H9 (cell line): Measurements from ENCODE around the gene CXCL10. TPM values are rescaled to one million over a fixed set of nuclear protein-coding genes. Genes with fewer than 3 reads are reported as not detected.
A peak's percentile ranks its signal among the peaks of the same experiment; 100 is the strongest.

Experiments used
- DNase-seq: peaks from one replicate; pipeline ENCODE4 v3.0.0-alpha.2; 2017
- H2AFZ ChIP-seq: one replicate; pipeline ENCODE4 v1.6.1; 2013; ENCODE audit warnings: mild to moderate bottlenecking, low read length, control low read depth, moderate library complexity
- H2AK5ac ChIP-seq: 2 replicates; pipeline ENCODE4 v1.6.1; 2013; ENCODE audit warnings: low read length, control low read depth, mixed read lengths; ENCODE audit not compliant: insufficient read length
- H2BK120ac ChIP-seq: one replicate; pipeline ENCODE4 v1.6.1; 2013; ENCODE audit warnings: low read depth, mild to moderate bottlenecking, low read length, control low read depth, inconsistent platforms; ENCODE audit not compliant: poor library complexity, severe bottlenecking
- H2BK12ac ChIP-seq: 2 replicates; pipeline ENCODE4 v1.6.1; 2013; ENCODE audit warnings: low read length, control low read depth, mixed read lengths, low read depth; ENCODE audit not compliant: insufficient read length
- H2BK15ac ChIP-seq: 2 replicates; pipeline ENCODE4 v1.6.1; 2013; ENCODE audit warnings: low read depth, low read length, control low read depth
- H2BK20ac ChIP-seq: one replicate; pipeline ENCODE4 v1.6.1; 2013; ENCODE audit warnings: low read depth, mild to moderate bottlenecking, low read length, control low read depth, inconsistent platforms; ENCODE audit not compliant: poor library complexity, severe bottlenecking
- H2BK5ac ChIP-seq: 2 replicates; pipeline ENCODE4 v1.6.1; 2013; ENCODE audit warnings: low read length, control low read depth, mixed read lengths; ENCODE audit not compliant: insufficient read length
- H3K14ac ChIP-seq: 2 replicates; pipeline ENCODE4 v1.6.1; 2013; ENCODE audit warnings: low read length, control low read depth; ENCODE audit not compliant: insufficient read depth
- H3K18ac ChIP-seq: 2 replicates; pipeline ENCODE4 v1.6.1; 2013; ENCODE audit warnings: low read depth, mild to moderate bottlenecking, mixed read lengths, low read length, control low read depth; ENCODE audit not compliant: insufficient read length
- H3K23ac ChIP-seq: 2 replicates; pipeline ENCODE4 v1.6.1; 2013; ENCODE audit warnings: low read length, control low read depth, mixed read lengths, low read depth; ENCODE audit not compliant: insufficient read length
- H3K23me2 ChIP-seq: 2 replicates; pipeline ENCODE4 v1.6.1; 2013; ENCODE audit warnings: low read depth, mild to moderate bottlenecking, mixed read lengths, low read length, control low read depth; ENCODE audit not compliant: insufficient read length, poor library complexity, severe bottlenecking
- H3K27ac ChIP-seq: 2 replicates; pipeline ENCODE4 v1.5.1; 2013; ENCODE audit warnings: low read length, control low read depth, mixed read lengths, low read depth; ENCODE audit not compliant: insufficient read length
- H3K27me3 ChIP-seq: 2 replicates; pipeline ENCODE4 v1.6.1; 2013; ENCODE audit warnings: low read length, control low read depth, inconsistent platforms; ENCODE audit not compliant: insufficient read depth
- H3K4ac ChIP-seq: 2 replicates; pipeline ENCODE4 v1.6.1; 2013; ENCODE audit warnings: low read depth, mild to moderate bottlenecking, control low read depth, inconsistent platforms, low read length, moderate library complexity
- H3K4me1 ChIP-seq: 2 replicates; pipeline ENCODE4 v1.6.1; 2013; ENCODE audit warnings: low read length, control low read depth, inconsistent platforms; ENCODE audit not compliant: insufficient read depth
- H3K4me2 ChIP-seq: 2 replicates; pipeline ENCODE4 v1.6.1; 2013; ENCODE audit warnings: low read length, control low read depth, mixed read lengths; ENCODE audit not compliant: insufficient read length, insufficient read depth
- H3K56ac ChIP-seq: 2 replicates; pipeline ENCODE4 v1.6.1; 2013; ENCODE audit warnings: low read depth, mild to moderate bottlenecking, mixed read lengths, low read length, control low read depth; ENCODE audit not compliant: insufficient read length
- H3K79me1 ChIP-seq: 2 replicates; pipeline ENCODE4 v1.6.1; 2013; ENCODE audit warnings: low read depth, mild to moderate bottlenecking, moderate library complexity, low read length, control low read depth, inconsistent platforms; ENCODE audit not compliant: insufficient read depth, poor library complexity, severe bottlenecking
- H3K79me2 ChIP-seq: 2 replicates; pipeline ENCODE4 v1.6.1; 2013; ENCODE audit warnings: low read length, control low read depth, inconsistent platforms; ENCODE audit not compliant: insufficient read depth
- H3K9ac ChIP-seq: 2 replicates; pipeline ENCODE4 v1.6.1; 2013; ENCODE audit warnings: low read length, control low read depth, mixed read lengths; ENCODE audit not compliant: insufficient read length; ENCODE audit errors: extremely low read depth
- H3K9me3 ChIP-seq: one replicate; pipeline ENCODE4 v1.6.1; 2013; ENCODE audit warnings: low read depth, low read length, inconsistent platforms; ENCODE audit not compliant: control insufficient read depth
- H3T11ph ChIP-seq: one replicate; pipeline ENCODE4 v1.6.1; 2013; ENCODE audit warnings: mild to moderate bottlenecking, low read length, control low read depth, inconsistent platforms
- H4K20me1 ChIP-seq: one replicate; pipeline ENCODE4 v1.6.1; 2013; ENCODE audit not compliant: control insufficient read depth, insufficient read length, insufficient read depth
- H4K5ac ChIP-seq: 2 replicates; pipeline ENCODE4 v1.6.1; 2013; ENCODE audit warnings: low read depth, mild to moderate bottlenecking, mixed read lengths, low read length, control low read depth; ENCODE audit not compliant: insufficient read length
- H4K8ac ChIP-seq: replicated peaks from 2 replicates; pipeline ENCODE4 v1.6.1; 2013; ENCODE audit warnings: low read length, control low read depth, mixed read lengths, low read depth; ENCODE audit not compliant: insufficient read length
- H4K91ac ChIP-seq: 2 replicates; pipeline ENCODE4 v1.6.1; 2013; ENCODE audit warnings: low read depth, mild to moderate bottlenecking, moderate library complexity, mixed read lengths, low read length, control low read depth; ENCODE audit not compliant: insufficient read length
- H3K27ac Mint-ChIP-seq, 3 experiments: 2 replicates in 2 of 3; 3 replicates in 1 of 3; pipeline ENCODE4 v1.8.0; 2020 to 2021; ENCODE audit warnings: mixed read lengths in 3 of 3, mild to moderate bottlenecking in 1 of 3, moderate library complexity in 1 of 3
- H3K27me3 Mint-ChIP-seq: 2 replicates; pipeline ENCODE4 v1.8.0; 2021; ENCODE audit warnings: low read depth, mild to moderate bottlenecking, moderate library complexity, mixed read lengths
- H3K36me3 Mint-ChIP-seq, 3 experiments: 2 replicates in 2 of 3; 3 replicates in 1 of 3; pipeline ENCODE4 v1.8.0; 2020 to 2021; ENCODE audit warnings: low read depth in 3 of 3, mixed read lengths in 3 of 3; ENCODE audit not compliant: insufficient read depth in 1 of 3
- H3K4me1 Mint-ChIP-seq, 2 experiments: 2 replicates each; pipeline ENCODE4 v1.8.0; 2020; ENCODE audit warnings: mixed read lengths in 2 of 2
- H3K4me3 Mint-ChIP-seq, 2 experiments: 2 replicates in 1 of 2; 3 replicates in 1 of 2; pipeline ENCODE4 v1.8.0; 2020 to 2021; ENCODE audit warnings: mild to moderate bottlenecking in 2 of 2, mixed read lengths in 2 of 2, moderate library complexity in 1 of 2
- H3K9me3 Mint-ChIP-seq, 2 experiments: 2 replicates in 1 of 2; 3 replicates in 1 of 2; pipeline ENCODE4 v1.8.0; 2020; ENCODE audit warnings: mild to moderate bottlenecking in 2 of 2, mixed read lengths in 2 of 2, moderate library complexity in 1 of 2
- WGBS: extraction: QIAGEN DNeasy Blood & Tissue Kit; methylation state at CpG from one replicate; pipeline ENCODE4 v1.1.7; 2013; ENCODE audit warnings: missing lambda C conversion rate, low lambda C conversion rate, mixed read lengths; ENCODE audit not compliant: insufficient read length; ENCODE audit errors: extremely low coverage; 5-methylcytosine and 5-hydroxymethylcytosine counted together
- total RNA-seq: library from RNA; stranded (reverse); gene quantifications from 2 replicates; pipeline ENCODE4 v1.2.1, GENCODE V29; 2021
- TF ChIP-seq, protein P1 (sequence below): fragments of 200-600 bp; sonication (generic); conservative IDR thresholded peaks from 3 replicates; pipeline ENCODE4 v1.8.0; 2021; ENCODE audit warnings: antibody characterized with exemption, mild to moderate bottlenecking

CXCL10 gene
- total RNA-seq, 1 experiment from 2014 or later: not detected

DNA sequence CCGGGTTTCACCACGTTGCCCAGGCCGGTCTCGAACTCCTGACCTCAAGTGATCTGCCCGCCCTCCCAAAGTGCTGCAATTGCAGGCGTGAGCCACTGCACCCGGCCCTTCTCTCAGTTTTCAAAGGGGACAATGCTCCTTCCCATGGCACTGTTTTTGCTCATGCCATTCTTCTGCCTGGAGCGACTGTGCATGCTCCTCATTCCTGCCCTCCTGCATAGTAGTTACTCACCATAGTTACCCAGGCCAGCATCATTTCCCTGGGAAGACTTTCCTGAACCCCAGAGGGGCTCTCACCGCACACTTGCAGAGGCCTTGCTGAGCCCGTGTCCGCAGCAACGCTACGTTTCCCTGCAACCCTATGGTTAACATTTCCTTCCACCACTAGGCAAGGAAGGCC, 12.7 kb downstream of the CXCL10 start:
- H2BK15ac ChIP-seq: no peak overlapping the region
- no peak overlapping the region for H3K27ac ChIP-seq
- no peak overlapping the region for H3T11ph ChIP-seq
- TF ChIP-seq, protein P1, sequence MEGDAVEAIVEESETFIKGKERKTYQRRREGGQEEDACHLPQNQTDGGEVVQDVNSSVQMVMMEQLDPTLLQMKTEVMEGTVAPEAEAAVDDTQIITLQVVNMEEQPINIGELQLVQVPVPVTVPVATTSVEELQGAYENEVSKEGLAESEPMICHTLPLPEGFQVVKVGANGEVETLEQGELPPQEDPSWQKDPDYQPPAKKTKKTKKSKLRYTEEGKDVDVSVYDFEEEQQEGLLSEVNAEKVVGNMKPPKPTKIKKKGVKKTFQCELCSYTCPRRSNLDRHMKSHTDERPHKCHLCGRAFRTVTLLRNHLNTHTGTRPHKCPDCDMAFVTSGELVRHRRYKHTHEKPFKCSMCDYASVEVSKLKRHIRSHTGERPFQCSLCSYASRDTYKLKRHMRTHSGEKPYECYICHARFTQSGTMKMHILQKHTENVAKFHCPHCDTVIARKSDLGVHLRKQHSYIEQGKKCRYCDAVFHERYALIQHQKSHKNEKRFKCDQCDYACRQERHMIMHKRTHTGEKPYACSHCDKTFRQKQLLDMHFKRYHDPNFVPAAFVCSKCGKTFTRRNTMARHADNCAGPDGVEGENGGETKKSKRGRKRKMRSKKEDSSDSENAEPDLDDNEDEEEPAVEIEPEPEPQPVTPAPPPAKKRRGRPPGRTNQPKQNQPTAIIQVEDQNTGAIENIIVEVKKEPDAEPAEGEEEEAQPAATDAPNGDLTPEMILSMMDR: no peak
- Mint-ChIP-seq H3K9me3 (no peaks in the 10 kb centered on the region), H3K4me1 (peaks cover 16 to 19% of the 10 kb centered on the region in 2 experiments), H3K27me3 (peaks cover 9% of the 10 kb centered on the region; the same call in 1 of the 2 replicates), H3K27ac (peak overlapping the region in 1 of 3 experiments; percentile 34; a peak in 1 of 7 replicates), H3K36me3 (no peaks in the 10 kb centered on the region), H3K4me3 (no peak overlapping the region)
- no peak overlapping the region for H4K8ac ChIP-seq
- H4K20me1 ChIP-seq: no peaks in the 10 kb centered on the region
- H3K23me2 ChIP-seq: no peaks in the 10 kb centered on the region
- no peak overlapping the region for H4K91ac ChIP-seq
- no peak overlapping the region for H2BK12ac ChIP-seq
- peaks cover 10% of the 10 kb centered on the region; the same call in 1 of the 2 replicates for H3K4me1 ChIP-seq
- no peak for DNase-seq
- no peak overlapping the region for H4K5ac ChIP-seq
- no peaks in the 10 kb centered on the region for H3K27me3 ChIP-seq
- H3K14ac ChIP-seq: no peak overlapping the region
- H2BK120ac ChIP-seq: no peak overlapping the region
- no peak overlapping the region for H2BK5ac ChIP-seq
- no peak overlapping the region for H3K4ac ChIP-seq
- H3K56ac ChIP-seq: no peak overlapping the region
- H2AK5ac ChIP-seq: no peak overlapping the region
- no peak overlapping the region for H3K9ac ChIP-seq
- H3K18ac ChIP-seq: no peak overlapping the region
- no peak overlapping the region for H2BK20ac ChIP-seq
- no peaks in the 10 kb centered on the region for H3K79me1 ChIP-seq
- H3K4me2 ChIP-seq: no peak overlapping the region
- H2AFZ ChIP-seq: no peak overlapping the region
- H3K23ac ChIP-seq: no peak overlapping the region
- H3K79me2 ChIP-seq: no peaks in the 10 kb centered on the region
- WGBS: no CpG with 5 or more reads among the region's 13 CpGs
- no peaks in the 10 kb centered on the region for H3K9me3 ChIP-seq
